H1 (cell line): ENCODE results near the gene DENND1A. TPM values are rescaled to one million over a fixed set of nuclear protein-coding genes. Genes with fewer than 3 reads are reported as not detected.

ENCODE experiments used
- CTCF ChIA-PET: fragments of 300-600 bp; sonication (Branson Sonifier 250); formaldehyde crosslinking; loops from one replicate; lab custom pipeline; 2021; ENCODE audit not compliant: partially characterized antibody; lab: Charles Lee
- POLR2A ChIA-PET: fragments of 300-600 bp; sonication (Branson Sonifier 250); formaldehyde crosslinking; loops from one replicate; lab custom pipeline; 2021; ENCODE audit warnings: inconsistent platforms; ENCODE audit not compliant: partially characterized antibody; lab: Charles Lee
- DNase-seq, 2 experiments: peaks; one replicate each; pipeline versions ENCODE4 v3.0.0 to v3.0.0-alpha.2; 2010 to 2022; ENCODE audit warnings: low spot score in 2 of 2, low read depth in 1 of 2, mixed read lengths in 1 of 2
- FAIRE-seq: peaks from 2 replicates; lab custom pipeline; 2011; peaks lifted over from hg19 to GRCh38; lab: Jason Lieb, UNC
- H2AFZ ChIP-seq: 2 replicates; pipeline ENCODE4 v1.8.1; 2012; ENCODE audit warnings: low read length, inconsistent platforms
- H2AK5ac ChIP-seq: 2 replicates; pipeline ENCODE4 v1.6.1; 2013; ENCODE audit warnings: low read depth, low read length
- H2BK120ac ChIP-seq: replicated peaks from 2 replicates; pipeline ENCODE3; 2013; ENCODE audit warnings: low read depth, low read length, inconsistent platforms
- H2BK12ac ChIP-seq: 2 replicates; pipeline ENCODE4 v1.6.1; 2013; ENCODE audit warnings: low read depth, low read length
- H2BK15ac ChIP-seq: 2 replicates; pipeline ENCODE4 v1.6.1; 2013; ENCODE audit warnings: low read length
- H2BK20ac ChIP-seq: 2 replicates; pipeline ENCODE4 v1.6.1; 2013; ENCODE audit warnings: low read length
- H2BK5ac ChIP-seq: 2 replicates; pipeline ENCODE4 v1.6.1; 2013; ENCODE audit warnings: low read depth, low read length
- H3K14ac ChIP-seq: 2 replicates; pipeline ENCODE4 v1.6.1; 2013; ENCODE audit warnings: inconsistent platforms; ENCODE audit not compliant: insufficient read length
- H3K18ac ChIP-seq: 2 replicates; pipeline ENCODE4 v1.6.1; 2013; ENCODE audit warnings: low read length; ENCODE audit errors: extremely low read depth
- H3K23ac ChIP-seq: 2 replicates; pipeline ENCODE4 v1.6.1; 2013; ENCODE audit warnings: inconsistent platforms; ENCODE audit not compliant: insufficient read length
- H3K23me2 ChIP-seq: 2 replicates; pipeline ENCODE4 v1.6.1; 2013; ENCODE audit warnings: low read depth, low read length
- H3K27ac ChIP-seq: 2 replicates; pipeline ENCODE4 v1.6.1; 2011; ENCODE audit warnings: low read depth, low read length, inconsistent platforms
- H3K27me3 ChIP-seq, 4 experiments: replicated peaks in 1 of 4; 1 replicate in 1 of 4; 2 replicates in 3 of 4; pipeline versions ENCODE4 v1.6.1 to v1.8.1; 2011 to 2013; ENCODE audit warnings: low read length in 3 of 4, mild to moderate bottlenecking in 3 of 4, inconsistent platforms in 2 of 4, mixed read lengths in 2 of 4, moderate library complexity in 1 of 4; ENCODE audit not compliant: control insufficient read depth in 3 of 4, insufficient read depth in 3 of 4; ENCODE audit errors: extremely low read depth in 1 of 4
- H3K36me3 ChIP-seq, 4 experiments: 2 replicates each; pipeline versions ENCODE4 v1.6.1 to v1.8.1; 2011 to 2013; ENCODE audit warnings: mild to moderate bottlenecking in 4 of 4, low read length in 3 of 4, moderate library complexity in 2 of 4, control low read depth in 1 of 4, inconsistent platforms in 1 of 4; ENCODE audit not compliant: insufficient read depth in 4 of 4, control insufficient read depth in 2 of 4
- H3K4ac ChIP-seq: replicated peaks from 2 replicates; pipeline ENCODE3; 2013; ENCODE audit warnings: low read length, low read depth, mixed read lengths, inconsistent platforms; ENCODE audit not compliant: insufficient read length
- H3K4me1 ChIP-seq, 4 experiments: replicated peaks in 1 of 4; 1 replicate in 1 of 4; 2 replicates in 3 of 4; pipeline versions ENCODE4 v1.6.1 to v1.8.1; 2011 to 2013; ENCODE audit warnings: low read length in 3 of 4, inconsistent platforms in 2 of 4, mixed read lengths in 1 of 4; ENCODE audit not compliant: insufficient read depth in 4 of 4, control insufficient read depth in 3 of 4
- H3K4me2 ChIP-seq, 2 experiments: 2 replicates each; pipeline versions ENCODE4 v1.6.1 to v1.8.1; 2011 to 2013; ENCODE audit warnings: low read depth in 2 of 2, low read length in 2 of 2, control low read depth in 1 of 2, inconsistent platforms in 1 of 2, mild to moderate bottlenecking in 1 of 2; ENCODE audit not compliant: insufficient read depth in 1 of 2
- H3K4me3 ChIP-seq, 4 experiments: fragments of 200-600, 300-600 bp in 1 of 4; sonication (generic), shearing (Covaris generic), sonication (Bioruptor Twin) in 1 of 4; 2 replicates each; pipeline versions ENCODE4 v1.5.1 to v1.8.1; 2011 to 2016; ENCODE audit warnings: low read length in 4 of 4, low read depth in 3 of 4, control low read depth in 2 of 4, inconsistent platforms in 2 of 4, mild to moderate bottlenecking in 2 of 4, mixed read lengths in 1 of 4, moderate library complexity in 1 of 4; ENCODE audit not compliant: insufficient read depth in 2 of 4; ENCODE audit errors: extremely low read depth in 1 of 4
- H3K56ac ChIP-seq: replicated peaks from 2 replicates; pipeline ENCODE3; 2013; ENCODE audit warnings: low read depth, mild to moderate bottlenecking, mixed read lengths, low read length, inconsistent platforms; ENCODE audit not compliant: insufficient read length
- H3K79me1 ChIP-seq: 2 replicates; pipeline ENCODE4 v1.6.1; 2013; ENCODE audit warnings: low read depth, low read length, control low read depth
- H3K79me2 ChIP-seq, 2 experiments: 2 replicates each; pipeline versions ENCODE4 v1.6.1 to v1.8.1; 2012 to 2013; ENCODE audit warnings: low read length in 2 of 2, mild to moderate bottlenecking in 2 of 2, inconsistent platforms in 1 of 2; ENCODE audit not compliant: insufficient read depth in 2 of 2, control insufficient read depth in 1 of 2
- H3K9ac ChIP-seq, 4 experiments: replicated peaks in 1 of 4; 1 replicate in 1 of 4; 2 replicates in 3 of 4; pipeline versions ENCODE4 v1.6.1 to v1.8.1; 2011 to 2013; ENCODE audit warnings: low read depth in 3 of 4, low read length in 3 of 4, control low read depth in 2 of 4, mild to moderate bottlenecking in 2 of 4, moderate library complexity in 2 of 4, inconsistent platforms in 1 of 4; ENCODE audit errors: extremely low read depth in 1 of 4
- H3K9me3 ChIP-seq, 2 experiments: 2 replicates each; pipeline versions ENCODE4 v1.6.1 to v1.8.1; 2012 to 2013; ENCODE audit warnings: mild to moderate bottlenecking in 2 of 2, moderate library complexity in 2 of 2, control low read depth in 1 of 2, inconsistent platforms in 1 of 2, low read depth in 1 of 2, low read length in 1 of 2, mixed read lengths in 1 of 2; ENCODE audit not compliant: insufficient read depth in 2 of 2
- H4K20me1 ChIP-seq, 2 experiments: replicated peaks in 1 of 2; 2 replicates each; pipeline versions ENCODE3 to v1.8.1; 2011 to 2013; ENCODE audit warnings: inconsistent platforms in 2 of 2, low read length in 2 of 2, mild to moderate bottlenecking in 1 of 2; ENCODE audit not compliant: insufficient read depth in 2 of 2, control insufficient read depth in 1 of 2
- H4K5ac ChIP-seq: 2 replicates; pipeline ENCODE4 v1.6.1; 2013; ENCODE audit warnings: low read length, low read depth, mixed read lengths, inconsistent platforms; ENCODE audit not compliant: insufficient read length
- H4K8ac ChIP-seq: 2 replicates; pipeline ENCODE4 v1.8.0; 2013; ENCODE audit warnings: mild to moderate bottlenecking, moderate library complexity, low read length, inconsistent platforms; ENCODE audit not compliant: insufficient read depth; ENCODE audit errors: extremely low read depth
- H4K91ac ChIP-seq: replicated peaks from 2 replicates; pipeline ENCODE3; 2013; ENCODE audit warnings: low read length, mixed read lengths, inconsistent platforms; ENCODE audit not compliant: insufficient read length
- CEBPB ChIP-seq: IDR thresholded peaks from 2 replicates; pipeline ENCODE4 v1.6.1; 2012; ENCODE audit warnings: low read depth, low read length
- EP300 ChIP-seq, 2 experiments: IDR thresholded peaks; 1 replicate in 1 of 2; 2 replicates in 1 of 2; pipeline ENCODE4 v1.6.1; 2011 to 2012; ENCODE audit warnings: low read depth in 2 of 2, low read length in 2 of 2, mild to moderate bottlenecking in 2 of 2, borderline replicate concordance in 1 of 2, inconsistent platforms in 1 of 2, moderate library complexity in 1 of 2
- RBBP5 ChIP-seq: IDR thresholded peaks from 2 replicates; pipeline ENCODE4 v1.7.1; 2012; ENCODE audit warnings: low read depth, mild to moderate bottlenecking, inconsistent platforms, low read length, moderate library complexity, borderline replicate concordance
- SUZ12 ChIP-seq: fragments of 200-600 bp; sonication (generic); IDR thresholded peaks from 2 replicates; pipeline ENCODE4 v1.6.1; 2012; ENCODE audit warnings: mild to moderate bottlenecking, inconsistent platforms, low read length, moderate library complexity, mixed read lengths
- WGBS, 2 experiments: shearing (Covaris generic) in 1 of 2; methylation state at CpG; one replicate each; pipeline versions ENCODE4 v1.1.6 to v1.1.7; 2013 to 2015; ENCODE audit warnings: low lambda C conversion rate in 2 of 2, mixed read lengths in 2 of 2, inconsistent platforms in 1 of 2, low coverage in 1 of 2, missing lambda C conversion rate in 1 of 2; ENCODE audit not compliant: insufficient replicate concordance in 2 of 2, insufficient coverage in 1 of 2, insufficient read length in 1 of 2; ENCODE audit errors: extremely low coverage in 1 of 2, missing lambda C conversion rate in 1 of 2; 5-methylcytosine and 5-hydroxymethylcytosine counted together
- polyA plus RNA-seq, 7 experiments: library from polyadenylated mRNA; depleted of rRNA in 3 of 7; stranded (reverse) in 5 of 7; unstranded in 2 of 7; fragments of >200 nt in 5 of 7; fragments of 200-250 nt in 2 of 7; gene quantifications; 1 replicate in 5 of 7; 2 replicates in 1 of 7; 4 replicates in 1 of 7; pipeline versions ENCODE4 v1.2.1 to v1.2.3, GENCODE V29; 2011 to 2013; ENCODE audit warnings: missing spikeins in 2 of 7, mixed read lengths in 2 of 7
- total RNA-seq: library from RNA; stranded (reverse); fragmentation: NEBNext Ultra II Directional; extraction: Animal tissue kit (Norgen Biotek cat#: 25700); gene quantifications from 2 replicates; pipeline ENCODE4 v1.2.1, GENCODE V29; 2021

The DENND1A gene
- total and polyA plus RNA-seq, 2 of the 8 experiments (the other 6 are each of a cell fraction or from before 2014, with no cell fraction given), result 24.1 to 26.4 TPM

- Histone ChIP-seq H4K5ac (no peak overlapping the region), H3K36me3 (no peaks in the 10 kb centered on the region), H3K9ac (no peak overlapping the region), H3K4me1 (0 out of 7 replicates have a peak, but pooled peaks cover 0 to 2% (median 0%) of the 10 kb centered on the region in 4 experiments), H2BK20ac (no peak overlapping the region), H3K23me2 (no peaks in the 10 kb centered on the region), H2BK15ac (no peak overlapping the region), H3K4me2 (no peak overlapping the region), H3K14ac (no peak overlapping the region), H3K79me1 (no peaks in the 10 kb centered on the region), H3K27ac (no peak overlapping the region), H3K23ac (no peak overlapping the region), H2BK120ac (no peak overlapping the region), H3K9me3 (no peaks in the 10 kb centered on the region), H2BK12ac (no peak overlapping the region), H4K20me1 (peaks cover 0 to 2% of the 10 kb centered on the region in 2 experiments), H3K27me3 (no peaks in the 10 kb centered on the region), H2BK5ac (no peak overlapping the region), H2AFZ (no peak overlapping the region), H4K91ac (no peak overlapping the region), H4K8ac (no peak overlapping the region), H3K56ac (no peak overlapping the region), H3K79me2 (no peaks in the 10 kb centered on the region), H3K18ac (no peak overlapping the region), H3K4ac (no peak overlapping the region), H3K4me3 (no peak overlapping the region), H2AK5ac (no peak overlapping the region)
- CTCF ChIA-PET, result interaction anchor here (0.8 to 1.3 kb wide), 2 partner anchors 115 to 126 kb away, joined by 3 read pairs; no protein-coding TSS in a partner anchor
- 94% methylated on average over 4 of the region's 4 CpGs; no CpG with 5 or more reads in 1 of the 2 experiments for WGBS, 2 experiments
- no peak for DNase-seq
- TF ChIP-seq RBBP5, result no peak
- TF ChIP-seq SUZ12, result no peak
- TF ChIP-seq EP300 (IDR thresholded peaks at IDR 0.05; ENCODE audit: borderline replicate concordance in 1 of 2, low read depth in 2 of 2, low read length in 2 of 2), result no peak
- TF ChIP-seq CEBPB, result peak; percentile 94
- POLR2A ChIA-PET, result no interaction called here
- FAIRE-seq, result no peak
Observed at GRCh38 chr9:123517512-123517911, 412.4 kb downstream of the DENND1A start.
